Measurements from ENCODE around the gene STMN1.

- no peak for TF ChIP-seq CTCF (IDR thresholded peaks at IDR 0.05)
- TF ChIP-seq POLR2AphosphoS5 (IDR thresholded peaks at IDR 0.05): no peak
- TF ChIP-seq POLR2A (IDR thresholded peaks at IDR 0.05): no peak
Measured at GRCh38 chr1:25907601-25908000, 1.4 kb upstream of the STMN1 start.
